ENCODE data around the gene RTP3.

- TF ChIP-seq POLR2AphosphoS5 (IDR thresholded peaks at IDR 0.05; ENCODE audit: low read depth, low read length), result no peak
- TF ChIP-seq, protein P1, sequence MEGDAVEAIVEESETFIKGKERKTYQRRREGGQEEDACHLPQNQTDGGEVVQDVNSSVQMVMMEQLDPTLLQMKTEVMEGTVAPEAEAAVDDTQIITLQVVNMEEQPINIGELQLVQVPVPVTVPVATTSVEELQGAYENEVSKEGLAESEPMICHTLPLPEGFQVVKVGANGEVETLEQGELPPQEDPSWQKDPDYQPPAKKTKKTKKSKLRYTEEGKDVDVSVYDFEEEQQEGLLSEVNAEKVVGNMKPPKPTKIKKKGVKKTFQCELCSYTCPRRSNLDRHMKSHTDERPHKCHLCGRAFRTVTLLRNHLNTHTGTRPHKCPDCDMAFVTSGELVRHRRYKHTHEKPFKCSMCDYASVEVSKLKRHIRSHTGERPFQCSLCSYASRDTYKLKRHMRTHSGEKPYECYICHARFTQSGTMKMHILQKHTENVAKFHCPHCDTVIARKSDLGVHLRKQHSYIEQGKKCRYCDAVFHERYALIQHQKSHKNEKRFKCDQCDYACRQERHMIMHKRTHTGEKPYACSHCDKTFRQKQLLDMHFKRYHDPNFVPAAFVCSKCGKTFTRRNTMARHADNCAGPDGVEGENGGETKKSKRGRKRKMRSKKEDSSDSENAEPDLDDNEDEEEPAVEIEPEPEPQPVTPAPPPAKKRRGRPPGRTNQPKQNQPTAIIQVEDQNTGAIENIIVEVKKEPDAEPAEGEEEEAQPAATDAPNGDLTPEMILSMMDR (IDR thresholded peaks at IDR 0.05), result no peak
- no peak for TF ChIP-seq EZH2phosphoT487 (IDR thresholded peaks at IDR 0.05; ENCODE audit: borderline replicate concordance, low read depth)
- no peak for TF ChIP-seq SMC3 (IDR thresholded peaks at IDR 0.05; ENCODE audit: low read depth, low read length)
- TF ChIP-seq FOSL2 (IDR thresholded peaks at IDR 0.05; ENCODE audit: borderline replicate concordance, low read depth), result no peak
- no peak for TF ChIP-seq EP300 (IDR thresholded peaks at IDR 0.05; ENCODE audit: borderline replicate concordance in 1 of 2, low read depth in 1 of 2, low read length in 1 of 2)
- no peak for TF ChIP-seq USF2 (IDR thresholded peaks at IDR 0.05; ENCODE audit: borderline replicate concordance, low read depth, low read length)
Observed at GRCh38 chr3:46538803-46539442, 41.1 kb downstream of the RTP3 start.
